C1 segment of cervical spinal cord (tissue), 14 donors: ENCODE data around the gene ANKRD30BL.
"Not testable (repeated sequence)": the region's sequence is repeated elsewhere in the genome, so short reads cannot be mapped to it uniquely, and the experiment has no call there.

Experiments
- DNase-seq, 14 donors: peaks; one replicate each; lab custom pipeline; 2025; lab: John Stamatoyannopoulos, UW

The ANKRD30BL gene

GRCh38 chr2:132161161-132162124 lies at the start of gene ANKRD30BL:
Gene ANKRD30BL, minus strand, starts transcription at chr2:132161952. Its CDS starts 247 bp downstream, at chr2:132161705.
- DNase-seq = not testable (repeated sequence)

GRCh38 chr2:132202866-132203265 lies 41.1 kb upstream of the ANKRD30BL start:
- not testable (repeated sequence) for DNase-seq

GRCh38 chr2:132192854-132193253 lies 31.1 kb upstream of the ANKRD30BL start:
- DNase-seq = not testable (repeated sequence)

GRCh38 chr2:132167100-132167499 lies 5.3 kb upstream of the ANKRD30BL start:
- DNase-seq = not testable (repeated sequence)

- not testable (repeated sequence) for DNase-seq
Observed at GRCh38 chr2:132162125-132162660, 441 bp upstream of the ANKRD30BL start.

GRCh38 chr2:132146774-132147173 lies 15.0 kb downstream of the ANKRD30BL start:
- DNase-seq = peak in 7 of 14 donors; percentile 1 to 32 (median 7)
